PFSK-1 (cell line): ENCODE measurements around the gene PIK3CG.

ENCODE experiments used
- FOXP2 ChIP-seq: optimal IDR thresholded peaks from 2 replicates; pipeline ENCODE3; 2011; ENCODE audit warnings: borderline replicate concordance, control low read depth, inconsistent platforms; ENCODE audit not compliant: insufficient read depth; ENCODE audit errors: extremely low read length, extremely low read depth
- POLR2AphosphoS5 ChIP-seq: IDR thresholded peaks from 2 replicates; pipeline ENCODE4 v1.6.1; 2012; ENCODE audit warnings: low read depth, mild to moderate bottlenecking, control low read depth, low read length, moderate library complexity
- SIN3A ChIP-seq: IDR thresholded peaks from 2 replicates; pipeline ENCODE4 v1.6.1; 2012; ENCODE audit warnings: mild to moderate bottlenecking, low read length, moderate library complexity, borderline replicate concordance; ENCODE audit not compliant: insufficient read depth
- TAF1 ChIP-seq: IDR thresholded peaks from 2 replicates; pipeline ENCODE4 v1.6.1; 2012; ENCODE audit warnings: low read length, control low read depth, borderline replicate concordance; ENCODE audit not compliant: insufficient read depth
- TF ChIP-seq, protein P1 (sequence below), 2 experiments: IDR thresholded peaks; 2 replicates each; pipeline versions ENCODE4 v1.6.1 to v1.8.0; 2011 to 2012; ENCODE audit warnings: low read depth in 2 of 2, low read length in 2 of 2, control low read depth in 1 of 2, inconsistent platforms in 1 of 2, mild to moderate bottlenecking in 1 of 2, moderate library complexity in 1 of 2; ENCODE audit not compliant: insufficient read depth in 1 of 2

The PIK3CG gene

DNA sequence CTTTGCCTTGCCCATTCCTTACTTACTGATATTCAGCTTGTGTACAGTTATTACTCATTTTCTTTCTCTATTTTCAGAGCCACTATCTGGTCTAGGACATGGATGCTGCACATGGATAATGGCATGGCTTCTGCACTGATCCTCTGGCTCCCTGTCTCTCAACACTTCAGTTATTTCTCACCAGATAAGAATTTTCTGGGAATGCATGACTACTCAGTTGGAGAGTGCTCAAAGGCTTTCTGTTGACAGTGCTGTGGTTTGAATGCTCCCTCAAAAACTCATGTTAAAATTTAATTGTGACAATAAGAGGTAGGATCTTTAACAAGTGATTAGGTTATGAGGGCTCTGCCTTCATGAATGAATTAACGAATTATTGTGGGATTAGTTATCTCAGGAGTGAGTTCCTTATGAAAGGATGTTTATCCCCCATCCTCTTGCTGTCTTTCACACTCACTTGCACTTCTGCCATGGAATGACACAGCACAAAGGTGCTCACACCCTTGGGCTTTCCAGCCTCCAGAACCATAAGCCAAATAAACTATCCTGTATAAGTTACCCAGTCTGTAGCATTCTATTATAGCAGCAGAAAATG is 16.1 kb upstream of the PIK3CG start:
- TF ChIP-seq TAF1 = no peak
- no peak for TF ChIP-seq SIN3A
- no peak for TF ChIP-seq FOXP2
- no peak for TF ChIP-seq POLR2AphosphoS5
- TF ChIP-seq, protein P1, sequence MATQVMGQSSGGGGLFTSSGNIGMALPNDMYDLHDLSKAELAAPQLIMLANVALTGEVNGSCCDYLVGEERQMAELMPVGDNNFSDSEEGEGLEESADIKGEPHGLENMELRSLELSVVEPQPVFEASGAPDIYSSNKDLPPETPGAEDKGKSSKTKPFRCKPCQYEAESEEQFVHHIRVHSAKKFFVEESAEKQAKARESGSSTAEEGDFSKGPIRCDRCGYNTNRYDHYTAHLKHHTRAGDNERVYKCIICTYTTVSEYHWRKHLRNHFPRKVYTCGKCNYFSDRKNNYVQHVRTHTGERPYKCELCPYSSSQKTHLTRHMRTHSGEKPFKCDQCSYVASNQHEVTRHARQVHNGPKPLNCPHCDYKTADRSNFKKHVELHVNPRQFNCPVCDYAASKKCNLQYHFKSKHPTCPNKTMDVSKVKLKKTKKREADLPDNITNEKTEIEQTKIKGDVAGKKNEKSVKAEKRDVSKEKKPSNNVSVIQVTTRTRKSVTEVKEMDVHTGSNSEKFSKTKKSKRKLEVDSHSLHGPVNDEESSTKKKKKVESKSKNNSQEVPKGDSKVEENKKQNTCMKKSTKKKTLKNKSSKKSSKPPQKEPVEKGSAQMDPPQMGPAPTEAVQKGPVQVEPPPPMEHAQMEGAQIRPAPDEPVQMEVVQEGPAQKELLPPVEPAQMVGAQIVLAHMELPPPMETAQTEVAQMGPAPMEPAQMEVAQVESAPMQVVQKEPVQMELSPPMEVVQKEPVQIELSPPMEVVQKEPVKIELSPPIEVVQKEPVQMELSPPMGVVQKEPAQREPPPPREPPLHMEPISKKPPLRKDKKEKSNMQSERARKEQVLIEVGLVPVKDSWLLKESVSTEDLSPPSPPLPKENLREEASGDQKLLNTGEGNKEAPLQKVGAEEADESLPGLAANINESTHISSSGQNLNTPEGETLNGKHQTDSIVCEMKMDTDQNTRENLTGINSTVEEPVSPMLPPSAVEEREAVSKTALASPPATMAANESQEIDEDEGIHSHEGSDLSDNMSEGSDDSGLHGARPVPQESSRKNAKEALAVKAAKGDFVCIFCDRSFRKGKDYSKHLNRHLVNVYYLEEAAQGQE (IDR thresholded peaks at IDR 0.05; ENCODE audit: insufficient read depth in 1 of 2, low read depth in 2 of 2, low read length in 2 of 2) = no peak

DNA sequence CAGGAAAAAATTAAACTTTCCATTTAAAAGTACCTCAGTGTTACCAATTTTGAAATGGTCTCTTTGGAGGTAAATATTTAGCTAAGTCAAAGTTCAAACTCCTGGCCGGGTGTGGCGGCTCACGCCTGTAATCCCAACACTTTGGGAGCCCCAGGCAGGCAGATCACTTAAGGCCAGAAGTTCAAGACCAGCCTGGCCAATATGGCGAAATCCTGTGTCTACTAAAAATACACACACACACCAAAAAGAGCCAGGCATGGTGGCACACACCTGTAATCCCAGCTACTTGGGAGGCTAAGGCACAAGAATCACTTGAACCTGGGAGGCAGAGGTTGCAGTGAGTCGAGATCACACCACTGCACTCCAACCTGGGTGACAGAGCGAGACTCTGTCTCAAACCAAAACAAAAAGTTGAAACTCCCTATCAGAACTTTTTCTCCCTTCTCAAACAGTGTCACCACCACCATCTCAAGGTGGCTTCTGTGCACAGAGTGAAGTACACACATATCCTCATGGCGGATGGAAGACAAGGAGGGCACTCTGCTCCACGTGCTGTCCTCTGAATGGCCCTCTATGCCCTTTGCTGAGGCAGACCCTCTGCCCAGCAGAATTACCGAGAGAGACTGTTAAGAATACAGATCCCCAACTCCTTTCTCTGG is 11.7 kb upstream of the PIK3CG start:
- no peak for TF ChIP-seq TAF1
- TF ChIP-seq SIN3A = no peak
- no peak for TF ChIP-seq POLR2AphosphoS5
- TF ChIP-seq, protein P1 (IDR thresholded peaks at IDR 0.05; ENCODE audit: insufficient read depth in 1 of 2, low read depth in 2 of 2, low read length in 2 of 2) = no peak
- TF ChIP-seq FOXP2 = no peak

DNA sequence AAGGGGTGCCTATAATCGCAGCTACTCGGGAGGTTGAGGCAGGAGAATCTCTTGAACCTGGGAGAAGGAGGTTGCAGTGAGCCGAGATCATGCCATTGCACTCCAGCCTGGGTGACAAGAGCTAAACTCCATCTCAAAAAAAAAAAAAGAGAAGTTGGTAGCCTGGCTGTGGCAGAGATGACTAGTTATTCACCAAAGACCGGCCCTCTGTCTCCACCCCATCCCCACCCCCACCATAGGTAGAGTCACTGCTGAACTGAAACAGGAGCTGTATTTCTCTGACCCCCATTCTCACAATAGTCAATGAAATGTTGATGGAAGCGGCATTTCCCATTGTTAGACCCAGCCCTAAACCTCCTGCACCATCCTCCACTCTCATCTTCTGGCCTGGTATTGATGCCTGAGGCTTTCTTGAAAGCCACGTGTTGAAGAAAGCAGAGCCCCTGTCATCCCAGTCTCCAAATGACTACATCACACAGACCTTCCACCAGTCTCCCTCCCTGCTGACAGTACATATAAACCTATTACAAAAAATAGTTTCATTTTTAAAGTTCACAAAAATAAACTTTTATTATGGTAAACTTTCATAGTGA is 9.4 kb upstream of the PIK3CG start:
- no peak for TF ChIP-seq FOXP2
- TF ChIP-seq SIN3A = no peak
- TF ChIP-seq, protein P1 (IDR thresholded peaks at IDR 0.05; ENCODE audit: insufficient read depth in 1 of 2, low read depth in 2 of 2, low read length in 2 of 2) = no peak
- TF ChIP-seq POLR2AphosphoS5 = no peak
- TF ChIP-seq TAF1 = no peak

DNA sequence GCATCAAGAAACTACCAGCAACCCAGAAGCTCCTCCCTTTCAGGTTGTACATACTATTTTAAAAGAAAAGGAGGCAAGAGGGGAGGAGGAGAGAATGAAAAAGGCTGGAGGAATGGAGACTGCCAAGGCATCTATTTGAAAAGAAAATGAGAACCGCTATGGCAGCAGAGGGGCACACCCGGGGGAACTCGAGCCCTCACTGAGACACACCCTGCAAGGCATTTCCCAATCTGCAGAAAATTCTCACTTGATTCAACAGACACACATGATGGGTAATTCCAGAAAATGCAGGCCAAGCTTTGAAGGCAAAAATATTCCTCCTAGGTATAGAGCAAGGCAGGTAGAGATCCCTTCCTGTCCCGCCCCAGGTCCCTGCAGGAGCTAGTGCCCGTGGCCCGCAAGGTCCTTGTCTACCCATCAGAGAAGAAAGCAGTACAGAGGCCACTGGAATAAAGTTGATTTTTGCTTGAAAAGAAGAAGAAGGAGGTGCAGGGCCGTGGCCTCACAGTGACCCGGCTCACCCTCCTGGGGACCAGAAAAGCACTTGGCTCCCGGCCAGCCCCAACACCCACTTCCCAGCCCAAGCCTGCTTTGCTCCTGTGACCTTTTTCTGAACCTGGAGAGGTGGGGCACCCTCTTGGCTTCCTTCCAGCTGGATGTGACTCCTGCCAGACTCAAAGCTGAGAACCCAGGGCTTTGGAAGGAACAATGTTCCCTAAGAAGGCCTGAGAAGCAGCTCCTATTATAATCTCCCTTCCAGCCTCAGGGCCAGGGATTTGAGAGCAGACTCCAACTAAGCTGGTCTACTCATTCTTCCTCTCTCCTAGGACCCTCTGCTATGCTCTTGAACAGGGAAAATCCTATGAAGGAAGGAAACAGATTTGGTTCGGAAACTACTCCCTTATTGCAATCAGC is 6.2 kb upstream of the PIK3CG start:
- TF ChIP-seq TAF1 = no peak
- no peak for TF ChIP-seq SIN3A
- TF ChIP-seq FOXP2 = no peak
- TF ChIP-seq POLR2AphosphoS5 = no peak
- TF ChIP-seq, protein P1 (IDR thresholded peaks at IDR 0.05; ENCODE audit: insufficient read depth in 1 of 2, low read depth in 2 of 2, low read length in 2 of 2) = no peak
